Activated naive CD8-positive, alpha-beta T cell treated with anti-CD3 and anti-CD28 coated beads, Interleukin-2, amount 50 U/mL, for 24 hours (primary cell): ENCODE results near the gene PNRC1.
"Not testable (repeated sequence)": the region's sequence is repeated elsewhere in the genome, so short reads cannot be mapped to it uniquely, and the experiment has no call there.

Experiments used
- ATAC-seq: fragments of 150-1000 bp; cut with Tn5 transposase; one replicate; pipeline ENCODE4 v1.10.0; 2021
- DNase-seq: peaks from one replicate; pipeline ENCODE4 v3.0.0; 2021
- H3K27ac Mint-ChIP-seq: one replicate; pipeline ENCODE4 v1.8.0; 2021; ENCODE audit warnings: mild to moderate bottlenecking, mixed read lengths
- H3K27me3 Mint-ChIP-seq: one replicate; pipeline ENCODE4 v1.8.0; 2021; ENCODE audit warnings: mixed read lengths
- H3K36me3 Mint-ChIP-seq: one replicate; pipeline ENCODE4 v1.8.0; 2021; ENCODE audit warnings: low read depth, mixed read lengths
- H3K4me1 Mint-ChIP-seq: one replicate; pipeline ENCODE4 v1.8.0; 2021; ENCODE audit warnings: mixed read lengths
- H3K4me3 Mint-ChIP-seq: one replicate; pipeline ENCODE4 v1.8.0; 2021; ENCODE audit warnings: mild to moderate bottlenecking, moderate library complexity, mixed read lengths
- H3K9me3 Mint-ChIP-seq: one replicate; pipeline ENCODE4 v1.8.0; 2021; ENCODE audit warnings: mixed read lengths

PNRC1 gene

DNA sequence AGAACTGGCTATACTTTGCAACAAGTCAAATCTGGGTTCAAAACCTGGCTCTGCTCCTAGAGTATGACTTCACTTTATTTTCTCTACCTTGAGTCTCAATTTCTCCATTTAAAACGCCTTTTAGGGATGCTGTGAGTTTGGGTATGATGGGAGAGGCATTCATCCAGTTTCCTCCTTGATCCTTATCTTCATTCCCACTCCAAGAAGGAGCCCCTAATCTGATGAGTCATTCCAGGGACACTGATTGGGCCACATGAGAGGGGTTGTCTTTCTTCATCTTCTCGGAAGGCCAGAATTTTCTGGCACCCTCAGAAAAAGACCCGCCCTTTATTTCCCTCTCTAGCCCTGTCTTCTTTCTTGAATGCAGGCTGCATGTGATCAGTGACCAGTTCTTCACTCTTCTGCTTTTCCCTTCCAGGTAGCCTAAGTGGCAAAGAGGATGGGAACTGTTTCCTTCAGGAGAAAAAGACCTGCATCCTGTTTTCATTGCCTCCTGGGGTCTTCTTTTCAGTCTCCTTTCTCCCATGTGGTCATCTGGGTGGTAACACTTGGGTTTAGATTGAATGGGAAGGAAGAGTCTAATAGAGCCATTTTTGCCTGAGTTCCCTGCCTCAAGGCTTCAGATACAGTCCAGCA lies 32.1 kb upstream of the PNRC1 start:
- no peak overlapping the region for H3K27ac Mint-ChIP-seq
- no peaks in the 10 kb centered on the region for H3K36me3 Mint-ChIP-seq
- H3K4me3 Mint-ChIP-seq = no peak overlapping the region
- DNase-seq = no peak
- no peaks in the 10 kb centered on the region for H3K27me3 Mint-ChIP-seq
- H3K4me1 Mint-ChIP-seq = peaks cover 14% of the 10 kb centered on the region
- no peaks in the 10 kb centered on the region for H3K9me3 Mint-ChIP-seq
- no peak for ATAC-seq

GRCh38 chr6:89048985-89049384 lies 31.6 kb upstream of the PNRC1 start:
- no peak for ATAC-seq
- Mint-ChIP-seq H3K27ac (no peak overlapping the region), H3K4me3 (no peak overlapping the region), H3K27me3 (no peaks in the 10 kb centered on the region), H3K36me3 (no peaks in the 10 kb centered on the region), H3K4me1 (peaks cover 14% of the 10 kb centered on the region), H3K9me3 (no peaks in the 10 kb centered on the region)
- DNase-seq = no peak

DNA sequence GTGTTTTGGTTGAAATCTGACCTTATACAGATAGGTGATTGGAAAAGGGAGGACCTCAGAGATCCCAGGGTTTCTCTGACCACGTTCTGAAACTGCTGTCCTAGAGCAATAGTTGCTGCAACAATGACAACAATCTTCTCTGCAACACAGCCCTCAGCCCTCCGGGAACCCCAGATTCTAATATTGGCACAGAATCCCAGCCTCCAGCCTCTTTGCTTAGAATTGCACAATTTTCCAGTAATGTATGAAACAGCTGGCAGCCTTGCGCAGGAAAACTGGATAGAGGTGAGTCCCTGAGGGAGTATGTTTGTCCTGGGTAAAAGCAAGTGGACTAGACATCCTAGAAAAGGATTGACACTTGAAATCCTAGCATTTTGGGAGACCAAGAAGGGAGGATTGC lies 30.4 kb upstream of the PNRC1 start:
- DNase-seq = no peak
- no peaks in the 10 kb centered on the region for H3K36me3 Mint-ChIP-seq
- H3K27me3 Mint-ChIP-seq = no peaks in the 10 kb centered on the region
- no peaks in the 10 kb centered on the region for H3K9me3 Mint-ChIP-seq
- no peak for ATAC-seq
- no peak overlapping the region for H3K27ac Mint-ChIP-seq
- peaks cover 14% of the 10 kb centered on the region for H3K4me1 Mint-ChIP-seq
- no peak overlapping the region for H3K4me3 Mint-ChIP-seq

DNA sequence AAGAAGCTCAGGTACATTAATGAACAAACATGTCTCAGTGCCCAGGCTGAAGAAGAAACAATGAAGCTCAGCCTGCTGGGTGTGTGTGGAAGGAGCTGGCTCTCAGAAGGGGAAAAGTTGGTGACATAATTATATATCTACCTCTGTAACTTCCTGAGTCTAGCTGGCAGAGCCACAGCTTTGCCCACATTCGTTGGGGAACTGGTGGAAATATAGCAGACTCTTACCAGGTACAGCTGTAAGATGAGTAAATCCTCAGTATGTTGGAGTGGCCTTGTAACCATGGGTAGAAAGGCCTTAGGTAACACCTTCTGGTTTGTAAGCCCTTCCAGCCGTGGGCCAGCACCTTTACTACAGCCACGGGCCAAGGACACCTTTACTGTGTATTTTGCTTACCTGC lies 29.9 kb upstream of the PNRC1 start:
- Mint-ChIP-seq H3K4me1 (peaks cover 14% of the 10 kb centered on the region), H3K4me3 (no peak overlapping the region), H3K27ac (no peak overlapping the region), H3K9me3 (no peaks in the 10 kb centered on the region), H3K27me3 (no peaks in the 10 kb centered on the region), H3K36me3 (no peaks in the 10 kb centered on the region)
- no peak for DNase-seq
- ATAC-seq = peak; percentile 36

DNA sequence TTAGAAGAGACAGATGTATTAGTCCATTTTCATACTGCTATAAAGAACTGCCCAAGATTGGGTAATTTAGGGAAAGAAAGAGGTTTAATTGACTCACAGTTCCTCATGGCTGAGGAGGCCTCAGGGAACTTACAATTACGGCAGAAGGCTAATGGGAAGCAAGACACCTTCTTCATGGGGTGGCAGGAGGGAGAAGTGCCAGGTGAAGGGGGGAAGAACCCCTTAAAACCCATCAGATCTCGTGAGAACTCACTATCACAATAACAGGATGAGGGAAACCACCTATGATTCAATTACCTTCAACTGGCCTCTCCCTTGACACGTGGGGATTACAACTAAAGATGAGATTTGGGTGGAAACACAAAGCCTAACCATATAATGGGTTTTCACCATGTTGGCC lies 28.9 kb upstream of the PNRC1 start:
- DNase-seq (no peak), ATAC-seq (peak; percentile 70)
- Mint-ChIP-seq H3K27me3 (no peaks in the 10 kb centered on the region), H3K27ac (peak overlapping the region; percentile 53), H3K4me1 (peaks cover 14% of the 10 kb centered on the region), H3K36me3 (no peaks in the 10 kb centered on the region), H3K9me3 (no peaks in the 10 kb centered on the region), H3K4me3 (no peak overlapping the region)

- no peak for DNase-seq
- H3K36me3 Mint-ChIP-seq = no peaks in the 10 kb centered on the region
- H3K9me3 Mint-ChIP-seq = no peaks in the 10 kb centered on the region
- ATAC-seq = no peak
- peaks cover 14% of the 10 kb centered on the region for H3K4me1 Mint-ChIP-seq
- no peak overlapping the region for H3K27ac Mint-ChIP-seq
- no peak overlapping the region for H3K4me3 Mint-ChIP-seq
- no peaks in the 10 kb centered on the region for H3K27me3 Mint-ChIP-seq
These were observed 26.3 kb upstream of the PNRC1 start for GRCh38 chr6:89054208-89054607.

DNA sequence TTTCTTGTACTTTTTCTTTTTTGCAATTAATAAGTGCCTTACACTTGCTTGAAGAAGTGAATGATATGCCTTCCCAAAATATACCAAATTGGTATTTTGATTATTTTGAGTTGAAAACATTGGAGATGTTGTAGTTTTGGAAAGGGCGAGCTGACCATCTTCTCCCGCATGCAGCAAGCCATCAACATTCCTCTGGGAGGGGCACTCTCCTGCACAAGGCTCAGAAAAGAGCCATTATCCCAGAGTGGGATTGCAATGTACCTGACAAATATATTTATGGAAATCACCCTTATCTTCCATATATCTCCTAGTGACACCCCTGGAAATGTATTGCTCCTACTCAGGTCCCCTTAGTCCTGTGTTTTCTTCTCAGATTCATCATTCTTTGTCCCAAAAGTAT lies 22.8 kb upstream of the PNRC1 start:
- ATAC-seq (no peak), DNase-seq (no peak)
- Mint-ChIP-seq H3K4me3 (no peak overlapping the region), H3K27ac (no peak overlapping the region), H3K27me3 (no peaks in the 10 kb centered on the region), H3K9me3 (no peaks in the 10 kb centered on the region), H3K36me3 (no peaks in the 10 kb centered on the region), H3K4me1 (no peaks in the 10 kb centered on the region)

DNA sequence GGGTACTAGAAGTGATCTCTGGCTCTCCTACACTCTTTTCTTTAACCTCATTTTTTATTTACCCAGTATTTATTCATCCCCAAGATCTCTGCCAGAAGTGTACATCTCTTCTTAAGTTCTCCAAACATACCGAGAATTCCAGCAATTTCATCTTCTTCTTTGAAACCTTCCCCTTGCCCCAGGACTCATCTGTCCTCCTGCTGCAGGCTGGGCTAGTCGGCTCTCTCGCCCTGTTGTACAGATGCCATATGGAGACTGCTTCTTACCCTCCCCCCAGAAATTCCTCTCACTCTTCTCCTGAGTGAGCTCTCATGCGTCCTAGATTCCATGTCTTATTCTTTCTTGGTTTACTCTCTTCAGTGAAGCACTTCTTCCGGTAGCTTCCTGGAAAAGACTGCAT lies 21.9 kb upstream of the PNRC1 start:
- Mint-ChIP-seq H3K27ac (no peak overlapping the region), H3K9me3 (no peaks in the 10 kb centered on the region), H3K4me3 (no peak overlapping the region), H3K27me3 (no peaks in the 10 kb centered on the region), H3K36me3 (no peaks in the 10 kb centered on the region), H3K4me1 (no peaks in the 10 kb centered on the region)
- ATAC-seq (no peak), DNase-seq (no peak)

GRCh38 chr6:89059227-89059626 lies 21.3 kb upstream of the PNRC1 start:
- Mint-ChIP-seq H3K4me1 (no peaks in the 10 kb centered on the region), H3K4me3 (no peak overlapping the region)

DNA sequence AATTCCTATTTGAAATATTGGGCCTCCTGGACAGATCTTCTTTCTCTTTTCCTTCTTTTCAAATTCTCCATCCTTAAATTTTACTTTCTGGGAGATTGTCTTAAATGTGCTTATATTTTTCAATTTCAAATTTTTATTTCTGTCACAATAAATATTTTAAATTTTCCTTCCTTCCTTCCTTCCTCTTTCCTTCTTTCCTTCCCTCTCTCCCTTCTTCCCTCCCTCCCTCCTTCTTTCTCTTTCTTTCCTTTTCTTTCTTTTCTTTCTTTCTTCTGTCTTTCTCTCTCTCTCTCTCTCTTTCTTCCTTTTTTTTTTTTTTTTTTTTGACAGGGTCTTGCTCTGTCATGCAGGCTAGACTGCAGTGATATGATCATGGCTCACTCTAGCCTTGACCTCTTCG lies 16.7 kb upstream of the PNRC1 start:
- Mint-ChIP-seq H3K9me3 (no peaks in the 10 kb centered on the region), H3K27ac (no peak overlapping the region), H3K27me3 (no peaks in the 10 kb centered on the region), H3K4me1 (no peaks in the 10 kb centered on the region), H3K36me3 (no peaks in the 10 kb centered on the region), H3K4me3 (no peak overlapping the region)
- no peak for DNase-seq
- no peak for ATAC-seq

More at GRCh38 chr6:89059227-89059626, 21.3 kb upstream of the PNRC1 start:
- Mint-ChIP-seq H3K27ac (no peak overlapping the region), H3K27me3 (no peaks in the 10 kb centered on the region), H3K9me3 (no peaks in the 10 kb centered on the region), H3K36me3 (no peaks in the 10 kb centered on the region)
- DNase-seq = no peak
- no peak for ATAC-seq

- H3K27ac Mint-ChIP-seq, H3K4me1 Mint-ChIP-seq, H3K27me3 Mint-ChIP-seq, H3K36me3 Mint-ChIP-seq, H3K9me3 Mint-ChIP-seq, H3K4me3 Mint-ChIP-seq, DNase-seq, ATAC-seq: not testable (repeated sequence)
These were observed 15.6 kb upstream of the PNRC1 start for GRCh38 chr6:89064931-89065330.

GRCh38 chr6:89066121-89066520 lies 14.4 kb upstream of the PNRC1 start:
- not testable (repeated sequence) for H3K27me3 Mint-ChIP-seq, H3K9me3 Mint-ChIP-seq, DNase-seq, H3K4me1 Mint-ChIP-seq, H3K4me3 Mint-ChIP-seq, ATAC-seq, H3K36me3 Mint-ChIP-seq, H3K27ac Mint-ChIP-seq

DNA sequence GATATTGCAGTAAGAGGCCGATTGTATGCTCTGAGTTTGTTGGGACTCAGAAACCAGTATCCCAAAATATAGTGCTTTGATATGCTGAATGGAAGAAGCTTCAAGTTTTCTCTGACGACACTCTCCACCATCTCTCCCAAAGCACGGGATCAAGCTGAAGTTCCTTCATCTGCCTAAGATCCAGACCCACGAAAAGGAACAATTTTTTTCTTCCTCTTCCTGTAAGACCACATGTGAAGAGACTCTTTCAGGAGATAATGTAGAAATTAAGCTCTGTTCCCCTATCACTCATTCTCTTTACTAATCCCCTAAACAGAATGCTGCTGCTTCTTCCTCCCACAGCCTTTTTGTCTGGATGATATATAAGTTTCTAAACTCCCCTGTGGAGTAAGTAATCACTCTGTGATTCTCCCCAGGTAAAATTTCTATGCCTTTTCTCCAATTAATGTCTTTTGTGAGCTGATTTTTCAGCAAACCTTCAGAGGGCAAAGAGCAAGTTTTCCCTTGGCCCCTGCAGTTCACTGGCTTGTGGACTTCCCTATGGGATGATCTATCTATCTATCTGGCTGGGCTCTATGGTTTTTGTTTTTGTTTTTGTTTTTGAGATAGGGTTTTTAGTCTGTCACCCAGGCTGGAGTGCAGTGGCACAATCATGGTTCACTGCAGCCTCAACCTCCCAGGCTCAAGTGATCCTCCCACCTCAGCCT lies 13.5 kb upstream of the PNRC1 start:
- no peak for ATAC-seq
- Mint-ChIP-seq H3K9me3 (no peaks in the 10 kb centered on the region), H3K27ac (no peak overlapping the region), H3K4me1 (no peaks in the 10 kb centered on the region), H3K4me3 (no peak overlapping the region), H3K27me3 (peaks cover 4% of the 10 kb centered on the region), H3K36me3 (no peaks in the 10 kb centered on the region)
- no peak for DNase-seq

- Mint-ChIP-seq H3K36me3 (no peaks in the 10 kb centered on the region), H3K27me3 (peaks cover 4% of the 10 kb centered on the region), H3K9me3 (no peaks in the 10 kb centered on the region), H3K4me3 (no peak overlapping the region), H3K4me1 (no peaks in the 10 kb centered on the region), H3K27ac (no peak overlapping the region)
- ATAC-seq = no peak
- DNase-seq = no peak
These were observed 12.8 kb upstream of the PNRC1 start for GRCh38 chr6:89067796-89068195.

DNA sequence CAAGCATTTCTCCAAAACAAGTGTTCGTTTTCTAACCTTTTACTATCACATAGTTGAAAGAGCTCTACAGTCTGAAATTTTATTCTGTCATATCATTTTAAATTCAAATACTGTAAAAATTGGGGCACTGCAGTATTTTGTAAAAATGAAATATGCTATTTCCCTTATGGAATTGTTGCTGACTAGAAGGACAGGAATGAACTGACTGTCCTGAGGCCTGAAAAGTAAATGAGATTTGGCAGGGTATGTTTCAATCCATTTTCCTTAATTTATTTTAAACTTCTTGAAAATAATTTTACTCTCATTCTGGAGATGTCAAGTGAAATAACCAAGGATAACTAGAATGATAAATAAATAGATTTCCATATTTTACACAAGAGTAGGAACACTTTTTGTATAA lies 11.9 kb upstream of the PNRC1 start:
- no peak overlapping the region for H3K4me3 Mint-ChIP-seq
- H3K27ac Mint-ChIP-seq = no peak overlapping the region
- ATAC-seq (no peak), DNase-seq (no peak)
- H3K4me1 Mint-ChIP-seq = no peaks in the 10 kb centered on the region
- H3K9me3 Mint-ChIP-seq = no peaks in the 10 kb centered on the region
- no peaks in the 10 kb centered on the region for H3K36me3 Mint-ChIP-seq
- H3K27me3 Mint-ChIP-seq = peaks cover 4% of the 10 kb centered on the region
